Measurements from ENCODE around the gene RNLS. TPM values are rescaled to one million over a fixed set of nuclear protein-coding genes. Genes with fewer than 3 reads are reported as not detected.

Gene RNLS
- total RNA-seq (2013): 3.6 TPM
- polyA plus RNA-seq (1 to 10 TPM; 3.3 to 3.9 (median 3.7) TPM), polyA minus RNA-seq (2.1 and 4.6 TPM in 2 replicates), total RNA-seq (0.17 to 4.0 (median 1.9) reads per million in 11 experiments)

- Histone ChIP-seq H3K27ac (ENCODE audit: low read depth in 1 of 2, low read length in 2 of 2) (peak within 1 kb of the TSS; percentile 82 to 91), H3K9me3 (replicated peaks in 1 of 2; ENCODE audit: control insufficient read depth in 1 of 2, insufficient read depth in 1 of 2, low read length in 2 of 2) (no peaks in the 10 kb centered on the region), H3K4me1 (ENCODE audit: control insufficient read depth in 1 of 2, insufficient read depth in 2 of 2, low read length in 2 of 2) (peaks cover 7 to 16% of the 10 kb centered on the region in 2 donors), H3K27me3 (ENCODE audit: control insufficient read depth in 2 of 2, insufficient read depth in 2 of 2, low read length in 2 of 2) (no peaks in the 10 kb centered on the region), H4K20me1 (ENCODE audit: insufficient read depth, low read length) (no peaks in the 10 kb centered on the region), H3K36me3 (replicated peaks in 1 of 2; ENCODE audit: control insufficient read depth in 1 of 2, insufficient read depth in 2 of 2, low read length in 2 of 2) (no peaks in the 10 kb centered on the region), H3K4me2 (replicated peaks; ENCODE audit: extremely low read depth, low read length, poor library complexity, severe bottlenecking) (peak within 1 kb of the TSS; percentile 89), H3K79me2 (ENCODE audit: insufficient read depth, low read length) (no peaks in the 10 kb centered on the region), H3K4me3 (replicated peaks in 1 of 3; ENCODE audit: low read depth in 2 of 3, low read length in 3 of 3) (peak within 1 kb of the TSS; percentile 57 to 88 (median 84)), H3K9ac (ENCODE audit: insufficient read depth, low read length, poor library complexity, severe bottlenecking) (peak within 1 kb of the TSS; percentile 94), H2AFZ (ENCODE audit: insufficient read depth, low read depth, low read length, poor library complexity, severe bottlenecking) (peak within 1 kb of the TSS; percentile 96)
- peak; percentile 94 for TF ChIP-seq CTCF (IDR thresholded peaks at IDR 0.05)
- H3K9me3 Mint-ChIP-seq: peaks cover 0 to 3% (median 0%) of the 10 kb centered on the region in 7 donors
- intact Hi-C loops (cut with micrococcal nuclease): no loop called here
- WGBS (ENCODE audit: insufficient coverage): under 1% methylated on average over 59 of the region's 63 CpGs
- H3K27me3 Mint-ChIP-seq (ENCODE audit: low read depth in 3 of 3): peaks cover 0 to 2% (median 0%) of the 10 kb centered on the region in 3 donors
- DNase-seq: peak; percentile 47 to 66 (median 60)
- H3K27ac Mint-ChIP-seq: peak within 1 kb of the TSS; percentile 65 to 94 (median 88)
- peaks cover 10% of the 10 kb centered on the region for H3K4me1 Mint-ChIP-seq
- H3K36me3 Mint-ChIP-seq: no peaks in the 10 kb centered on the region
- peak within 1 kb of the TSS; percentile 92 to 93 for H3K4me3 Mint-ChIP-seq
Observed at GRCh38 chr10:88582806-88583583, at the start of gene RNLS. TSS of gene RNLS (minus strand) at chr10:88583318.

DNA sequence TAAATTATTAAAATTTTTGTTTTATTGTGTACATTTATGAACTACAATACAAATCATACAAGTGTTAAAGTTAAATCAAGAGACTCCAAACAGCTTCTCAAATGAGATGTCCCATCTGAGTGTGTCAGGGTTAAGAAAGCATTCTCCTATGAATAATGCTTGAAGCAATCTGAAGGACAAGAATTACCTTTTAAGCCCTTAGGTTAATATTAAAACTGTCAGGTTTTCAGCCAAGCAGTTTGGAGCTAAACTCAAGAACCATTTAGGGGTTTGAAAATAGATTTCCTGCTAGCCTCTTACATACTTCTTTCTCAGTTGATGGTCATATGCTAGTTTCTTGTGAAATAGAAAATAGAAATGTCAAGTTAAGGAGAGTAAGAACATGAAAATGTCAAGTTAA lies 41.7 kb upstream of the RNLS start:
- Histone ChIP-seq H4K20me1 (ENCODE audit: insufficient read depth, low read length) (no peaks in the 10 kb centered on the region), H3K9ac (ENCODE audit: insufficient read depth, low read length, poor library complexity, severe bottlenecking) (no peak overlapping the region), H3K4me3 (replicated peaks in 1 of 3; ENCODE audit: low read depth in 2 of 3, low read length in 3 of 3) (no peak overlapping the region), H3K4me2 (replicated peaks; ENCODE audit: extremely low read depth, low read length, poor library complexity, severe bottlenecking) (no peak overlapping the region), H2AFZ (ENCODE audit: insufficient read depth, low read depth, low read length, poor library complexity, severe bottlenecking) (no peak overlapping the region), H3K4me1 (ENCODE audit: control insufficient read depth in 1 of 2, insufficient read depth in 2 of 2, low read length in 2 of 2) (no peaks in the 10 kb centered on the region), H3K36me3 (replicated peaks in 1 of 2; ENCODE audit: control insufficient read depth in 1 of 2, insufficient read depth in 2 of 2, low read length in 2 of 2) (no peaks in the 10 kb centered on the region), H3K79me2 (ENCODE audit: insufficient read depth, low read length) (no peaks in the 10 kb centered on the region), H3K27ac (ENCODE audit: low read depth in 1 of 2, low read length in 2 of 2) (no peak overlapping the region), H3K27me3 (ENCODE audit: control insufficient read depth in 2 of 2, insufficient read depth in 2 of 2, low read length in 2 of 2) (no peaks in the 10 kb centered on the region), H3K9me3 (replicated peaks in 1 of 2; ENCODE audit: control insufficient read depth in 1 of 2, insufficient read depth in 1 of 2, low read length in 2 of 2) (no peaks in the 10 kb centered on the region)
- no peaks in the 10 kb centered on the region for H3K36me3 Mint-ChIP-seq
- intact Hi-C loops (cut with micrococcal nuclease): no loop called here
- no peak for TF ChIP-seq CTCF (IDR thresholded peaks at IDR 0.05)
- H3K27ac Mint-ChIP-seq: no peak overlapping the region
- no peaks in the 10 kb centered on the region for H3K4me1 Mint-ChIP-seq
- no peak for DNase-seq
- H3K9me3 Mint-ChIP-seq: peaks cover 0 to 7% (median 4%) of the 10 kb centered on the region in 7 donors
- H3K27me3 Mint-ChIP-seq (ENCODE audit: low read depth in 3 of 3): no peaks in the 10 kb centered on the region
- H3K4me3 Mint-ChIP-seq: no peak overlapping the region

All from CD14-positive monocyte (primary cell).